HuH-7.5 (cell line): ENCODE measurements around the gene MLST8.
A peak's percentile ranks its signal among the peaks of the same experiment; 100 is the strongest.
"Not testable (repeated sequence)": the region's sequence is repeated elsewhere in the genome, so short reads cannot be mapped to it uniquely, and the experiment has no call there.

Source experiments
- DNase-seq: peaks from one replicate; pipeline ENCODE4 v3.0.0; 2011; ENCODE audit warnings: low spot score

MLST8 gene

GRCh38 chr16:2190002-2190658 is 15.1 kb upstream of the MLST8 start:
- no peak for DNase-seq

GRCh38 chr16:2190659-2191445 is 14.4 kb upstream of the MLST8 start:
- no peak for DNase-seq

GRCh38 chr16:2191446-2191706 is 13.9 kb upstream of the MLST8 start:
- DNase-seq = no peak

DNA sequence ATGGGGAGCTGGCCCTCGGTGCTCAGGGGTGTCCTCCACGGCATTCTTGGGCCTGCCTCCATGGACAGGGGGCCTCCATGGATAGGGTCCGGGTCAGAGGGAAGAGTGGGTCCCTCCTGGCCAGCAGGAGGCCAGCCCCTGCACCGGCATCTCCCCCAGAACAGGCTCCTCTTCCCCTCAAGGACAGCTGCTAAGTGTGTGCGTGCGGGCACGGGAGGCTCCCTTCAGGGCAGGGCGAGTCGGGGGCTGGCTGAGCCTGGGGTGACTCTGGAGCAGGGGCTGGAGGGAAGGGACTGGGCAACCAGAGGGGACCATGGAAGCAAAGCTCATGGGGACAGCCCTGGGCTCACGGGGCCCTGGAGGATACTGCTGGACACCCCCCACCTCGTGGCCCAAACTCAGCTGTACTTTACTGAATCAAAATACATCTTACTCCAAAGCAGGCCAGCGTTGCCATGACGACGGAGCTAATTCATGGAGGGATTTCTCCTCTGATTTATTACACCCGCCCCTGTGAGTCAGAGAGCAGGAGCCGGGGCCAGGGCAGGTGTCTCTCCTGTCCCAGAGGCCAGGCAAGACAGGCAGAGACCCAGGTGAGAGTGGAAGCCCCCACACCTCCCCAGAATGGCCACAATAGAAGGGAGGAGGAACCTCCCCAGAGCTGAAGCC is 11.0 kb upstream of the MLST8 start:
- DNase-seq = no peak

- DNase-seq = peak; percentile 90
Observed at GRCh38 chr16:2194852-2195321, 10.4 kb upstream of the MLST8 start.

DNA sequence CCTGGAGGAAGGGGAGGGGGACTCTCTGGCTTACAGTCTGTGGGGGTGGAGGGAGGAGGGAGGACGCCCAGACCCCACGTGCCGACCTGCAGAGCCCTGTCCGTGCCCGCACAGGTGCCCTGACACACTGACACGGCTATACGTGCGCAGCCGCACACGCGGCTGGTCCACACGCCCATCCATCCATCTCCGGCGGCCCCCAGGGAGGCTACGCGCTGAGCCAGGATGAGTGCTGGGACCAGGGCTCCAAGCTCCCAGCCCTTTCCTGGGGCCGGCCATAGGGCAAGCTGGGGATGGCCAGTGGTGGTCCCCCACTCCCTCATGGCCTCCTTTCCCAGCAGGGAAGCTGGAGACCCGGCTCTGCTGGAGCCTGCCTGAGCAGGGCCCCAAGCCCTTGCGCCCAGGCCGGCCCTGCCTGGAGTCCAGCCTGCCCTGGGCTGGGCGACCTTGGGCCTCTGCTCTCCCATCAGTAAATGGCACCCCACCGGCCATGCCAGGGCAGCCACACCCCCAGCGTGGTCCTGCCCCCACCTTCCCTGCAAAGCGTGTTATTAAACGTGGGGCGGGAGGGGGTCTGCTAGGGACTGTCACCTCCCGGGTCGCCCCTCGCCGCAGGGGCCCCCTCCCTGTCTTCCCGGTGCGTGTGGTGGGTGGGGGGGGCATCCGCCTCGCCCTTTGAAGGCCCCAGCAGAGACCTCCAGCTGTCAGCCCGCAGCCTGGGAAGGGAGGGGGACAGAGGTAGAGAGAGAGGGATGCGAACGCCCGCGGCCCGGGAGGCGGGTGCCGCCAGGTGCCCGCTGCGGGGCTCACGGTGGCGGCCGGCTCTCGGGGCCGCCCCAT is 9.7 kb upstream of the MLST8 start:
- no peak for DNase-seq

DNA sequence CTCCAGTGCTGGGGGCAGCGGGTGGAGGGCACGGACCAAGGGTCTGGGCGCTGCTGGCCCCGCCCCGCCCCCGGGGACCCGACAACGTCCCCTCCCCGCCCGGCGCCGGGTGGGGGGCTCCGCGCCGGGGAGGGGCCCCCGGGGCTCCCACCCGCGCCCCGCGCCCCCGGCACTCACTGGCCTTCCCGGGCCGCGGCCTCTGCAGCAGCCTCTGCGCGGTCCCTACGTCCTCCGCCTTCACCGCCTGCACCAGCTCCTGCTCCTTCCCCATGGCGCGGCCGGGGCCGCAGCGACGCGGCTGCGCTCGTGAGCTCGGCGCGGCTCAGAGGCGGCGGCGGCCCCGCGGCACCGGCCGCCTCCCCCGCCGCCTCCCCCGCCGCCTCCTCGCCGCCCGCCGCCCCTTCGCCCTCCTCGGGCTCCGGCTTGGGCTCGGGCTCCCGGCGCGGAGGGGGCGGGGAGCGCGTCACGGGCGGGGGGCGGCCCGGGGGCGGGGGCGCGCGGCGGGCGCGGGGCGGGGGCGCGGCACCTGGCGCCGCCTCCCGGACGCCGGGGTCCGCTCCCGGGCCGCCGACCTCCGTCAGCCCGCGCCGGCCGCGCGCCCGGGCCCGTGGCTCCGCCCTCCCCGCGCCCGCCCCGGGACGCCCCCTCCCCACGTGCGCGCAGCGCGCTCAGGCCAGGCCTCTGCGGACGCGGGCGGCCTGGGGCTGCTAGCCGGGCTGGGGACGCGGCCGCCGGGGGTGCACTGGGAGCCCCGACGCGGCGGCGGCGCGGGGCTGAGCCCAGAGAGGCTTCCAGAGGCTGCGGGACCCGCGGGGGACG is 8.9 kb upstream of the MLST8 start, which contains the start of gene CASKIN1:
Gene CASKIN1 (minus strand): TSS at position 444 of the 819 bp plus-strand sequence. CDS start 173 bp downstream, at position 271.
- no peak for DNase-seq

- DNase-seq = no peak
Observed at GRCh38 chr16:2196981-2197511, 8.2 kb upstream of the MLST8 start.

- no peak for DNase-seq
Observed at GRCh38 chr16:2197765-2198164, 7.5 kb upstream of the MLST8 start.

- DNase-seq = no peak
Observed at GRCh38 chr16:2198283-2198682, 7.0 kb upstream of the MLST8 start.

GRCh38 chr16:2199095-2199494 is 6.2 kb upstream of the MLST8 start:
- DNase-seq = no peak

GRCh38 chr16:2199621-2200139 is 5.6 kb upstream of the MLST8 start:
- no peak for DNase-seq

DNA sequence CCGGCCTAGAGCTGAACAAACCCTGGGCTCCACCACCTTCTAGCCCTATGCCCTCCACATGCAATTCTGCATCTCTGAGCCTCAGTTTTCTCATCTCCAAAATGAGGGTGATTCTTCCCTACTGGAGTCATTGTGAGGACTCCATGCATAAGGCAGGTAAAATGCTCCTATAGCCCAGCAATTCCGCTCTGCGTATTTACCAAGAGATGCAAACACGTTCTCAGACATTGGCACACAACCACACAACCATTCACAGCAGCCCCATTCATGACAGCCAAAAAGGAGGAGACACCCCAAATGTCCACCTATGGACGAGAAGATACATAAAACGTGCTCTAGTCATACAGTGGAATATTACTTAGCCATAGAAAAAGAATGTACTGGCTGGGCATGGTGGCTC is 4.9 kb upstream of the MLST8 start:
- DNase-seq = no peak

- DNase-seq = not testable (repeated sequence)
Observed at GRCh38 chr16:2203119-2203688, 2.0 kb upstream of the MLST8 start.

DNA sequence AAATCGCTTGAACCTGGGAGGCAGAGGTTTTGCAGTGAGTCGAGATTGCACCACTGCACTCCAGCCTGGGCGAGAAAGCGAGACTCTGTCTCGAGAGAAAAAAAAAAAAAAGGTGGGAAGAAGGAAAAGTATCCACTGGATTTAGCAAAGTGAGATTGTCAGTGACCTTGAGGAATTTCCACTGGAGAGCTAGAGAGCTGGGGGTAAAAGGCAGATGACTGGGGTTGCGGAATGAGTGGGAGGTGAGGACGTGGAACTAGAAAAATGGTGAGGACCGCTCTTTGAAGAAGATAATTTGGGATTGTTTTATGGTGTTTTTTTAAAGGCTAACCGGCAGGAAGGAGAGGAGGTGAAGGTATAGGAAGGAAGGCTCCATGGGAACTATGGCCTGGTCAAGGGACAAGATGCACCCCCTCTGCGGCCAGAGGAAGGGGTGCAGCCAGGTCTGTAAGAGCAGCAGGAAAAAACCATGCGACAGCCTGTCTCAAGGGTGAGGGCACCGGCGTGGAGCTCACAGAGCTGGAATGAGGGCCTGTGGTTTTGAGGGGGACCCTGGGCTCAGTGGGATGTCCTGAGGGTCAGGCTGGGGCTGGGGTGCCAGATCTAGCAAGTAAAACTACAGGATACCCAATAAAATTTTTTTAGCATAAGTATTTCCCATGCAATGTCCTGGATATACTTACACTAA is 694 bp upstream of the MLST8 start:
- no peak for DNase-seq

DNA sequence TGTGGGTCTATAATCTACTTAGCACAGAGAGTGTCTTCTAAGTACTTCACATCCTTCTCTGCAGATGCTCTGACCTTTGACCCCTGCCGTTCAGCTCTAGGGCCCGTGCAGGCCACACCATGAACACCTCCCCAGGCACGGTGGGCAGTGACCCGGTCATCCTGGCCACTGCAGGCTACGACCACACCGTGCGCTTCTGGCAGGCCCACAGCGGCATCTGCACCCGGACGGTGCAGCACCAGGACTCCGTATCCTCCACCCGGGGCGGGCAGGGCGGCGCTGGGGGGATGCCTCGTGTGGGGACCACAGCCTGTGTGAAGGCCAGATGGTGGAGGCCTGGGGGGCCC is 686 bp downstream of the MLST8 start:
- DNase-seq = no peak

DNA sequence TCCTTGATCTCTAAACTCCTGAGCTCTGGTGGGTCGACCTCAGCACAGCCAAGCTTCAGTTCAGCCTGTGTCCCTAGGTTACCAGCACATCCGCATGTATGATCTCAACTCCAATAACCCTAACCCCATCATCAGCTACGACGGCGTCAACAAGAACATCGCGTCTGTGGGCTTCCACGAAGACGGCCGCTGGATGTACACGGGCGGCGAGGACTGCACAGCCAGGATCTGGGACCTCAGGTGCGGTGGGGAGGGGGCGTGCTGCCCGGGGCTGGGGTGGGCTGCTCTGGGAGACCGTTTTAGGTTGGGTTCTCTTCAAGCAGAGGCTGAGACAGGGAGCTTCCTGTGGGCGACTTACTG is 1.1 kb downstream of the MLST8 start:
- no peak for DNase-seq

GRCh38 chr16:2206780-2207433 is 1.7 kb downstream of the MLST8 start:
- DNase-seq = no peak

- no peak for DNase-seq
Observed at GRCh38 chr16:2207872-2208271, 2.6 kb downstream of the MLST8 start.

GRCh38 chr16:2208308-2208707 is 3.1 kb downstream of the MLST8 start:
- DNase-seq = no peak
